A549 (cell line): ENCODE results near the gene FBXL20.

ENCODE experiments used
- EHMT2 ChIP-seq: fragments of 200-600 bp; sonication (generic); IDR thresholded peaks from 2 replicates; pipeline ENCODE4 v1.6.1; 2016; ENCODE audit warnings: antibody characterized with exemption, low read depth, mild to moderate bottlenecking, moderate library complexity
- EP300 ChIP-seq, 2 experiments: fragments of >200 bp; sonication (Bioruptor Twin); formaldehyde crosslinking; IDR thresholded peaks; 2 replicates in 1 of 2; 3 replicates in 1 of 2; pipeline ENCODE4 v1.6.1; 2016 to 2017
- KDM5A ChIP-seq: fragments of 200-600 bp; sonication (generic); IDR thresholded peaks from 2 replicates; pipeline ENCODE4 v1.6.1; 2016; ENCODE audit warnings: antibody characterized with exemption, mild to moderate bottlenecking
- MYC ChIP-seq: IDR thresholded peaks from 2 replicates; pipeline ENCODE4 v1.6.1; 2012; ENCODE audit warnings: mild to moderate bottlenecking, inconsistent platforms, low read length, improper control_type of control experiment, borderline replicate concordance
- NR3C1 ChIP-seq: fragments of >200 bp; sonication (Bioruptor Twin); formaldehyde crosslinking; IDR thresholded peaks from 3 replicates; pipeline ENCODE4 v1.6.1; 2017
- POLR2A ChIP-seq: IDR thresholded peaks from 2 replicates; pipeline ENCODE4 v1.6.1; 2012; ENCODE audit warnings: mild to moderate bottlenecking, low read length
- POLR2AphosphoS2 ChIP-seq: conservative IDR thresholded peaks from 2 replicates; pipeline ENCODE4 v1.6.1; 2012; ENCODE audit warnings: low read length, improper control_type of control experiment, inconsistent platforms
- RAD21 ChIP-seq, 2 experiments: fragments of >200 bp in 1 of 2; sonication (Bioruptor Twin) in 1 of 2; formaldehyde crosslinking in 1 of 2; IDR thresholded peaks in 1 of 2; conservative IDR thresholded peaks in 1 of 2; 2 replicates in 1 of 2; 3 replicates in 1 of 2; pipeline ENCODE4 v1.6.1; 2012 to 2018; ENCODE audit warnings: inconsistent platforms in 1 of 2
- RFX5 ChIP-seq: fragments of 450-650 bp; IDR thresholded peaks from 2 replicates; pipeline ENCODE4 v1.7.1; 2014; ENCODE audit warnings: antibody characterized with exemption, mild to moderate bottlenecking, moderate library complexity
- TP53 ChIP-seq: fragments of 250-450 bp; sonication (Bioruptor Pico); IDR thresholded peaks from 2 replicates; pipeline ENCODE4 v1.5.0; 2021; ENCODE audit warnings: mild to moderate bottlenecking, moderate library complexity
- TF ChIP-seq, protein P1 (sequence below): fragments of 200-600 bp; sonication (generic); IDR thresholded peaks from 2 replicates; pipeline ENCODE4 v1.6.1; 2016; ENCODE audit warnings: antibody characterized with exemption, mild to moderate bottlenecking, moderate library complexity
- TF ChIP-seq, protein P2 (sequence below): IDR thresholded peaks from 2 replicates; pipeline ENCODE4 v1.6.1; 2012
- TF ChIP-seq, protein P3 (sequence below): fragments of >200 bp; sonication (Bioruptor Twin); formaldehyde crosslinking; IDR thresholded peaks from 3 replicates; pipeline ENCODE4 v1.5.1; 2016
- TF ChIP-seq, protein P4 (sequence below): fragments of 250-450 bp; sonication (Bioruptor Pico); IDR thresholded peaks from 2 replicates; pipeline ENCODE4 v1.5.0; 2021; ENCODE audit warnings: mild to moderate bottlenecking, moderate library complexity, borderline replicate concordance

DNA sequence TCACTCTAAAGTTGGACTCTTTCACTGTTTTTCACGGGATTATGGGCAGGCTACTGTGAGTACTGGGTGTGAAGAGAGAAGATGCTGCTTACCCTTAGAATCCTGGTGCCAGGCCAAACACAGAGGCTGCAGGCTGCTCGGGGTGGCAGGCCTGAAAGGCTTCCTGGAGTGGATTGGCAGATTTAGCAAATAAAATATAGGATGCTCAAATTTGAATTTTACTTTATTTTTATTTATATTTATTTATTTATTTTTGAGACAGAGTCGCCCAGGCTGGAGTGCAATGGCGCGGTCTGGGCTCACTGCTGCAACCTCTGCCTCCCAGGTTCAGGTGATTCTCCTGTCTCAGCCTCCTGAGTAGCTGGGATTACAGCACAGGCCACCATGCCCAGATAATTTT is 160.8 kb downstream of the FBXL20 start:
- TF ChIP-seq, protein P1, sequence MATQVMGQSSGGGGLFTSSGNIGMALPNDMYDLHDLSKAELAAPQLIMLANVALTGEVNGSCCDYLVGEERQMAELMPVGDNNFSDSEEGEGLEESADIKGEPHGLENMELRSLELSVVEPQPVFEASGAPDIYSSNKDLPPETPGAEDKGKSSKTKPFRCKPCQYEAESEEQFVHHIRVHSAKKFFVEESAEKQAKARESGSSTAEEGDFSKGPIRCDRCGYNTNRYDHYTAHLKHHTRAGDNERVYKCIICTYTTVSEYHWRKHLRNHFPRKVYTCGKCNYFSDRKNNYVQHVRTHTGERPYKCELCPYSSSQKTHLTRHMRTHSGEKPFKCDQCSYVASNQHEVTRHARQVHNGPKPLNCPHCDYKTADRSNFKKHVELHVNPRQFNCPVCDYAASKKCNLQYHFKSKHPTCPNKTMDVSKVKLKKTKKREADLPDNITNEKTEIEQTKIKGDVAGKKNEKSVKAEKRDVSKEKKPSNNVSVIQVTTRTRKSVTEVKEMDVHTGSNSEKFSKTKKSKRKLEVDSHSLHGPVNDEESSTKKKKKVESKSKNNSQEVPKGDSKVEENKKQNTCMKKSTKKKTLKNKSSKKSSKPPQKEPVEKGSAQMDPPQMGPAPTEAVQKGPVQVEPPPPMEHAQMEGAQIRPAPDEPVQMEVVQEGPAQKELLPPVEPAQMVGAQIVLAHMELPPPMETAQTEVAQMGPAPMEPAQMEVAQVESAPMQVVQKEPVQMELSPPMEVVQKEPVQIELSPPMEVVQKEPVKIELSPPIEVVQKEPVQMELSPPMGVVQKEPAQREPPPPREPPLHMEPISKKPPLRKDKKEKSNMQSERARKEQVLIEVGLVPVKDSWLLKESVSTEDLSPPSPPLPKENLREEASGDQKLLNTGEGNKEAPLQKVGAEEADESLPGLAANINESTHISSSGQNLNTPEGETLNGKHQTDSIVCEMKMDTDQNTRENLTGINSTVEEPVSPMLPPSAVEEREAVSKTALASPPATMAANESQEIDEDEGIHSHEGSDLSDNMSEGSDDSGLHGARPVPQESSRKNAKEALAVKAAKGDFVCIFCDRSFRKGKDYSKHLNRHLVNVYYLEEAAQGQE: no peak
- TF ChIP-seq, protein P2, sequence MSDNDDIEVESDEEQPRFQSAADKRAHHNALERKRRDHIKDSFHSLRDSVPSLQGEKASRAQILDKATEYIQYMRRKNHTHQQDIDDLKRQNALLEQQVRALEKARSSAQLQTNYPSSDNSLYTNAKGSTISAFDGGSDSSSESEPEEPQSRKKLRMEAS: no peak
- TF ChIP-seq POLR2AphosphoS2: no peak
- TF ChIP-seq, protein P3, sequence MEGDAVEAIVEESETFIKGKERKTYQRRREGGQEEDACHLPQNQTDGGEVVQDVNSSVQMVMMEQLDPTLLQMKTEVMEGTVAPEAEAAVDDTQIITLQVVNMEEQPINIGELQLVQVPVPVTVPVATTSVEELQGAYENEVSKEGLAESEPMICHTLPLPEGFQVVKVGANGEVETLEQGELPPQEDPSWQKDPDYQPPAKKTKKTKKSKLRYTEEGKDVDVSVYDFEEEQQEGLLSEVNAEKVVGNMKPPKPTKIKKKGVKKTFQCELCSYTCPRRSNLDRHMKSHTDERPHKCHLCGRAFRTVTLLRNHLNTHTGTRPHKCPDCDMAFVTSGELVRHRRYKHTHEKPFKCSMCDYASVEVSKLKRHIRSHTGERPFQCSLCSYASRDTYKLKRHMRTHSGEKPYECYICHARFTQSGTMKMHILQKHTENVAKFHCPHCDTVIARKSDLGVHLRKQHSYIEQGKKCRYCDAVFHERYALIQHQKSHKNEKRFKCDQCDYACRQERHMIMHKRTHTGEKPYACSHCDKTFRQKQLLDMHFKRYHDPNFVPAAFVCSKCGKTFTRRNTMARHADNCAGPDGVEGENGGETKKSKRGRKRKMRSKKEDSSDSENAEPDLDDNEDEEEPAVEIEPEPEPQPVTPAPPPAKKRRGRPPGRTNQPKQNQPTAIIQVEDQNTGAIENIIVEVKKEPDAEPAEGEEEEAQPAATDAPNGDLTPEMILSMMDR: no peak
- no peak for TF ChIP-seq KDM5A
- TF ChIP-seq POLR2A: no peak
- TF ChIP-seq RAD21 (conservative IDR thresholded peaks at IDR 0.05 in 1 of 2, IDR thresholded peaks at IDR 0.05 in 1 of 2): no peak
- TF ChIP-seq EP300 (IDR thresholded peaks at IDR 0.05): no peak
- no peak for TF ChIP-seq MYC
- TF ChIP-seq TP53 (CRISPR knock-in tag): no peak
- no peak for TF ChIP-seq EHMT2
- TF ChIP-seq RFX5: no peak
- TF ChIP-seq NR3C1: no peak
- TF ChIP-seq, protein P4, sequence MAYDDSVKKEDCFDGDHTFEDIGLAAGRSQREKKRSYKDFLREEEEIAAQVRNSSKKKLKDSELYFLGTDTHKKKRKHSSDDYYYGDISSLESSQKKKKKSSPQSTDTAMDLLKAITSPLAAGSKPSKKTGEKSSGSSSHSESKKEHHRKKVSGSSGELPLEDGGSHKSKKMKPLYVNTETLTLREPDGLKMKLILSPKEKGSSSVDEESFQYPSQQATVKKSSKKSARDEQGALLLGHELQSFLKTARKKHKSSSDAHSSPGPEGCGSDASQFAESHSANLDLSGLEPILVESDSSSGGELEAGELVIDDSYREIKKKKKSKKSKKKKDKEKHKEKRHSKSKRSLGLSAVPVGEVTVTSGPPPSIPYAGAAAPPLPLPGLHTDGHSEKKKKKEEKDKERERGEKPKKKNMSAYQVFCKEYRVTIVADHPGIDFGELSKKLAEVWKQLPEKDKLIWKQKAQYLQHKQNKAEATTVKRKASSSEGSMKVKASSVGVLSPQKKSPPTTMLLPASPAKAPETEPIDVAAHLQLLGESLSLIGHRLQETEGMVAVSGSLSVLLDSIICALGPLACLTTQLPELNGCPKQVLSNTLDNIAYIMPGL (CRISPR knock-in tag): no peak
